Measurements from ENCODE around the gene OR2F2.

GRCh38 chr7:143909863-143910262 lies 25.2 kb upstream of the OR2F2 start:
- TF ChIP-seq CTCF (IDR thresholded peaks at IDR 0.05; ENCODE audit: low read depth, low read length) = no peak
- no peak for TF ChIP-seq EZH2phosphoT487 (IDR thresholded peaks at IDR 0.05; ENCODE audit: low read depth)
